ENCODE measurements around the gene PHF21A.

DNA sequence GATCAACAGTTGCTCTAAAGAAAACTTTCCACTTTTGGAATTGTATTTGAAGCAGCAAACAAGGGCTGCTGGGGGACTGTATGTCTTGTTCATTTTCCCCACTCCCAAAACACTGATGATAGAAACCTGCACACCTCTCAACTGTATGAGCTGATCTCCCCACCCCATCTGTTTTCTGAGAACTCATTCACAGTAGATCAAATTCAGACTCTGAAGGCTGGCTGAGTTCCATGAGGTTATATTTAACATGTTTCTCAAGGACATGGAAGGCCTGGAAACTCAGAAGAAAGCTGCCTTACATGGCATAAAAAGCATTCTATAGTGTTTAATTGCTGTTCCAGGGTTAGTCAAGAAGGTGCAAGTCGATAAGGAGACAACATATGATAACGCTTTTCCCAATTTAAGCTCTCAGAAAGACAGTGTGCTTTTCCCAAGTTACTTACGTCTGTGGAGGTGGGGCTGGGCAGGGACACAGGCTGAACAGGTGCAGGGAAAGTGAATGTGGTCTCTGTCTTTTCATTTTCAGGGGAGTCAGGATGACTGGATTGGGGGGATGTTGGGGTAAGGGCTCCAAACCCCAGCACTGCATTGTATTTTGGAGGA lies 175.8 kb downstream of the PHF21A start:
- TF ChIP-seq, protein P1, sequence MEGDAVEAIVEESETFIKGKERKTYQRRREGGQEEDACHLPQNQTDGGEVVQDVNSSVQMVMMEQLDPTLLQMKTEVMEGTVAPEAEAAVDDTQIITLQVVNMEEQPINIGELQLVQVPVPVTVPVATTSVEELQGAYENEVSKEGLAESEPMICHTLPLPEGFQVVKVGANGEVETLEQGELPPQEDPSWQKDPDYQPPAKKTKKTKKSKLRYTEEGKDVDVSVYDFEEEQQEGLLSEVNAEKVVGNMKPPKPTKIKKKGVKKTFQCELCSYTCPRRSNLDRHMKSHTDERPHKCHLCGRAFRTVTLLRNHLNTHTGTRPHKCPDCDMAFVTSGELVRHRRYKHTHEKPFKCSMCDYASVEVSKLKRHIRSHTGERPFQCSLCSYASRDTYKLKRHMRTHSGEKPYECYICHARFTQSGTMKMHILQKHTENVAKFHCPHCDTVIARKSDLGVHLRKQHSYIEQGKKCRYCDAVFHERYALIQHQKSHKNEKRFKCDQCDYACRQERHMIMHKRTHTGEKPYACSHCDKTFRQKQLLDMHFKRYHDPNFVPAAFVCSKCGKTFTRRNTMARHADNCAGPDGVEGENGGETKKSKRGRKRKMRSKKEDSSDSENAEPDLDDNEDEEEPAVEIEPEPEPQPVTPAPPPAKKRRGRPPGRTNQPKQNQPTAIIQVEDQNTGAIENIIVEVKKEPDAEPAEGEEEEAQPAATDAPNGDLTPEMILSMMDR (conservative IDR thresholded peaks at IDR 0.05; ENCODE audit: low read length), result no peak
- TF ChIP-seq EZH2phosphoT487 (IDR thresholded peaks at IDR 0.05; ENCODE audit: borderline replicate concordance, low read depth, low read length), result no peak
